Stimulated activated CD8-positive, alpha-beta memory T cell treated with anti-CD3 and anti-CD28 coated beads, Interleukin-7, amount 100 ng/mL, for 1 hour (primary cell): ENCODE measurements around the gene ROR1.
"Not testable (repeated sequence)": the region's sequence is repeated elsewhere in the genome, so short reads cannot be mapped to it uniquely, and the experiment has no call there.

Experiments
- DNase-seq, 2 donors: peaks; one replicate each; pipeline ENCODE4 v3.0.0-alpha.2; 2020; ENCODE audit warnings: low read depth in 2 of 2

ROR1 gene

DNA sequence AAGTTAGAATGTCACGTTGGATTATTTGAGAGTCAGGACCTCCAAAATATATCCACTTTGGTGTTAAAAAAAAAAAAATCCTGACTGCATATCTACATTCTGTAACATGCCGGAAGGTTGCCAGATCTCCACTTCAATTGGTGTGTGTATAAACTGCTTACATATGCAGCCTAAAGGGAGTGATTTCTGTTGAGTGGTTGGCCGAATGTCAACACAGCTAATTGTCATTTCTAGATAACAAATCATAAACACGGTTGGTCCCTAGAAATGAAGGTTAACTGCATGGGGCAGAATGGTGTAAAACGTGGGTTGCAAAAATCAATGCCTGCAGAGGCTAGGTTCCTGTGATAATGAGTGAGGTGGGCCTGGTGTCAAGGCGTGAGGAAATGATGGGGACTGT lies 15.0 kb upstream of the ROR1 start:
- no peak for DNase-seq

DNA sequence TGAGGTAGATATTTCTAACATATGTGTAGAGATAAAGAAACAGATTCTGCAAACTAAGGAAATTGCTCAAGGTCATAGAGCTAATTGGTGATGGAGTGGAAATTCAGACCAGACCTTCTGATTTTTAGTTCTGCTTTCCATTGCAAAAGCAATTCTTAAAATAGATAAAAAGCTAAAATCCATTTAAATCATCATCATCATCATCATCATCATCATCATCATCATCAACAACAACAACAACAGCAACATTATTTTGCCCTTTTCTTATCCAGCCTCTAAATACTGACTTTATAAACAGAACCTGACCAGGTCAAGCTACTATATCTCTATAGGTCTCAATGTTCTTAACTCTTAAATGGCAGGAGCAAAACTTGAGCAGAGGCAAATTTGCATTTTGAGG lies 14.0 kb upstream of the ROR1 start:
- no peak for DNase-seq

GRCh38 chr1:63770381-63770780 lies 3.4 kb upstream of the ROR1 start:
- no peak for DNase-seq

DNA sequence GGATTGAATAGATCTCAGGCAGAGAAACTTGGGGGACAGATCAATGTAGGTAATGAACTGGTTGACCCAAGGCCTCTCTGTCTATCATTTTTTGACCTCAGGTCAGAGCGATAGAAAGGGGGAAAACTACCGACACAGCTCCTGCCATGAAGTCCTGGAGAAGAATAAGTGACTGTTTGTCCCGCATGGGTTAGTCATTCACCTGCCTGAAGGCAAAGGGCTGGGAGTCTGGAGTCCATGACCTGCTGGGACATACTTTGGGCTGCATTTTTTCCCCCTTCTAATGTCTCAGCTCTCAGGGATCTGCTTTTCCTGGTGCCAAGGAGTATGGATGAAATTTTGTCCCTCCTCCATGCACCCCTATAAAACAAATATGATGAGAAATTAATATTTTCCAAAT lies 1.6 kb upstream of the ROR1 start:
- no peak for DNase-seq

- DNase-seq, result no peak
These were observed 941 bp upstream of the ROR1 start for GRCh38 chr1:63772876-63773275.

DNA sequence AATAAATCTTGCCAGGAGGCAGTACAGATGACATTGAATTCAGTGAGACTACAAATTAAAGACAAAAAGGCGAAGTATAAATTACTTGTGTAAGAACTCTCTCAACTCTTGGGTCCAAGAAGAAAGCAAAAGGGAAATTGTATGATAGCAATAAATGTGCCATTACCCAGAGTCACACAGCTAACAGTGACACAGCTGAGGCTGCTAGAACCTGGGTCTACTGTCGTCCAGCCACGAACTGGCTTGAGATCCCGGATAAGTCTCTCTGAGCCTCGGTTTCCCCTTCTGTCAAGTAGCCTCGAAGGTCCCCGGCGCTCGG lies 362 bp upstream of the ROR1 start:
- DNase-seq, result no peak

GRCh38 chr1:63774617-63775417 lies 1.0 kb downstream of the ROR1 start:
- DNase-seq, result no peak

DNA sequence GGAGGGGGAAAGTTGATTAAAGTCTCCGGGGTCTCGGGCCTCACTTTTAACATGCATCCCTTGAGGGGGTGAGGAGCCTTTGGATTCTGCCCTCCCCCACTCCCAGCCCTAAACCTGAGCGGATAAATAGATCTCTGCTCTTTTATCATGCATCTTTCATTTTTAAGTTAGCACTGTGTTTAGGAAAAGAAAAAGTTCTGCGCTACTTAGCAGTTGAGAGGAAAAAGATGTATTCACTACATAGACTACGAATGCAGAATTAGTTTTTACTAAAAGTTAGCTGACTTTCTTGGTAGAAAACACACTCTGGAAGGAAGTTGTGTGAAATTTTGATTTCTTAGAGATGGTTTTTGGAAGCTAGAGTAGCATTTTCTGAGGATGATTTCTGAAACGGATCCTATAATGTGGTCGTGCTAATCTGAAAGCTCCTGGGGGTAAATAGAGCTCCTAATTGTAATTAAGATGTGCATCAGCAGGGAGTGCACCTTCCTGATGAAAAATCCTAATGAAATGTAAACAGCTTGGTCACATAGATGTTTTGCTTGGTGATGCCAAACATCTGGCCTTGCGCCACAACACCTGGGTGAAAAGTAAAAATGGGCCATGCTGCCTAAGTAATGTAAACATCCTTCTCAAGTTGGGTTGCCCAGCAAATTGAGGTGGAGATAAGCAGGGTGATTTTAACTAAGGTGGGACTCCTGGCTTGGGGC lies 1.8 kb downstream of the ROR1 start:
- no peak for DNase-seq

GRCh38 chr1:63777286-63777685 lies 3.5 kb downstream of the ROR1 start:
- no peak for DNase-seq

DNA sequence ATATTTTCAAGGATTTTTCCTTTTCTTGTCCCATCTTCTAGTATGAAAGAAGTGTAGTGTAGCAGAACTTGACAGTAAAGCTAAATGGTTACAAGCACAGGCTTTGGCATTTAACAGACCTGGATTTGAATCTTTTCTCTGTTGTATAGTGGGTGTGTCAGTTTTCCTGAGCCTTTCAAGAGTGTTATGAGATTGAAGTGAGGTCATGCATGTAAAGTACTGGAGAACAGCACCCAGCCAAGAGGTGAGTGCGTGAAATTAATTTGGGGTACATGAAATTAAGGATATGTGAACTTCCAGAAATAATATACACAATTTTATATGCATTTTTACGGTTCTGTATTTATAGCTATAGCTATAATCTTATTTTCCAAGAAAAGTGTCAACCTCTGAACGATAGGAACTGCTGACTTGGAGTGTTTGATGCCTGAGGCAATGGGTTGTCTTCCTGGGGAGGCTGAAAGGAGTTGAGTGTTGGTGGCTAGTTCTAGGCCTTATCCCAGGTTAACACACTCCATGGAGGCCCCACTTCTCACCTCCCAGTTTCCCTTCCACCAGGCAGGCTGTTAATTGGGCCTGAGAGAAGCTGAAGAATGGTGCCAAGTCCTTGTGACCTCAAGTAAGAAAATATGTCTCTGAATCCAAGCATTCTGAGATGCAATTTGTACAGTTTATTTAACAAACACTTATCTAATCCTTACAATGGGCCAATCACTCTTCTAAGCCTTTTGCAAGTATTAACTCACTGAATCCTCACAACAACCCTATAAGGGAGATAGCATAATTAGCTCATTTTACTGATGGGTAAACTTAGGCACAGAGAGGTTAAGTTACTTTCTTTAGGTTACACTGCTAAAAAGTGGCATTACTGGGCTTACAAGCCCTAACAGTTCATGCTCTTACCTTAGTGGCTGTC lies 4.4 kb downstream of the ROR1 start:
- DNase-seq, result no peak

DNA sequence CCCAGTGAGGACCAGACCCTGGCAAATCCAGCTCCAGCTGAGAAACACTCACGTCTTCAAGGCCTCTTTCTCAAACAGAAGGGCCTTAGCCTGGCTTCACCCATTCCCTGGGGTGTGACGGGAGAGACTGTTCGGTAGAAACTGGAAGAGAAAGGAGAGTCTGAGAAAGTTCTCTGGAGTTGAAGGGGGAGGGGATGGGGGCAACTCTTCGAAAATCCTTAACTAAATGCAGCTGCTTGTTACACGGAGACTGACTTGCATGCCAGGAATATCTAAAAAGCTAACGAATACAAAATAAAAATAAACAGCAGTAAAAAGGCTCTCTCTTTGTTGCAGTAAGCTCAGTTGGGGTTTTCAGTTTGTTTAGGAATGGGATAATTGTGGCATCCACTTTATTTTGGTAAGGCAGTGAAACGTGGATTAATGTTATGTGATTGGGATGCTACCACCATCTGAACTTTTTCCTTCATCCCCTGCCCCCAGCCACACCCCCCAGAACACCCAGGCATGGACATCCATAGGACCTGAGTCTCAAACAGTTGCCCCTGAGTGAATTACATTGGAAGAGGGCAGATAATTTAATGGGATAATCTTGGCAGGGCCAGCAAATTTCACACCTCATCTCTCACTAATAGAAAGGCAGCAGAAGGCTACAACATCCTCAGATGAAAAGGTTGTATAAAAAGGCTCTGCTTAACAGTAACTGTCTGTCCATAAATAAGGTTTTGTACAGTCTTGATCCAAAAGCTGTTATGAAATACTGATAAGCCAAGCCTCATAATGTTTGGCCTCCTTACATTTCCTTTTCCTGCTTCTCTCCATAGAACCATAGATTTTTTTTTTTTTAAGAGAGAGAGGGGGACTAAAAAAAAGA lies 5.8 kb downstream of the ROR1 start:
- DNase-seq, result no peak

GRCh38 chr1:63780565-63780964 lies 6.7 kb downstream of the ROR1 start:
- no peak for DNase-seq

- DNase-seq, result no peak
These were observed 9.2 kb downstream of the ROR1 start for GRCh38 chr1:63782982-63783381.

GRCh38 chr1:63784083-63784482 lies 10.3 kb downstream of the ROR1 start:
- no peak for DNase-seq

- DNase-seq, result no peak
These were observed 10.9 kb downstream of the ROR1 start for GRCh38 chr1:63784489-63785390.

DNA sequence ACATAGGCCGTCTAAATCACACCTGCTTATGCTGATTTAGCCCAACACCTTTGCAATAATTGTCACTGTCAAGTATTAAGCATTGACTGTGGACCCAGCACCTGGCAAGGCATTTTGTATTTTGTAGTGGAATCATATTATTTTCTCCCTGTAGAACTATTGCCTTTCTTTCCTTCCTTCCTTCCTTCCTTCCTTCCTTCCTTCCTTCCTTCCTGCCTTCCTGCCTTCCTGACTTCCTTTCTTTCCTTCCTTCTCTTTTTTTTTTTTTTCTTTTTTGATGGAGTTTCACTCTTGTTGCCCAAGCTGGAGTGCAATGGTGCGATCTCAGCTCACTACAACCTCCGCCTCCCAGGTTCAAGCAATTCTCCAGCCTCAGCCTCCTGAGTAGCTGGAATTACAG lies 13.5 kb downstream of the ROR1 start:
- DNase-seq, result not testable (repeated sequence)

- DNase-seq, result no peak
These were observed 14.1 kb downstream of the ROR1 start for GRCh38 chr1:63787875-63788274.

GRCh38 chr1:63789856-63790605 lies 16.2 kb downstream of the ROR1 start:
- no peak for DNase-seq

DNA sequence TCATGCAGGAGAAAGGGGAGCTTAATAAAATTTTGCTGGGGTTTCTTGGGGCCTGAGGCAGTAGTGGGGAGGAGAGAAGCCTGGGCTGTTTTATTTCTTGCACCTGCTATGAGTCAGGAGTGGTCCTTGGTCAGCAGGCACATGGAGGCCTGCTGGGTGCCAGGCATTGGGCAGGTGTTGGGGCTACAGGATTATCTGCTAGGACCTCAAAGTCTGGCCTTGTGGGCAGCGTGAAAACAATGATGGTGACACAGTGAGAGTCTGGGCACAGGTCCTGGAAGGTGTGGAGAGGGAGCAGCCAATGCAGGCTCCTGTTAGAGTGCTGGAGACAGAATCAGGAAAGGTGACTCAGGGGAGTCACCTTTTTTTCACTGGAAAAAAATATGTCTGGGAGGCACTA lies 17.2 kb downstream of the ROR1 start:
- no peak for DNase-seq

GRCh38 chr1:63792152-63792551 lies 18.3 kb downstream of the ROR1 start:
- DNase-seq, result no peak
